Measurements from ENCODE around the gene EFS.

Gene EFS, protein sequence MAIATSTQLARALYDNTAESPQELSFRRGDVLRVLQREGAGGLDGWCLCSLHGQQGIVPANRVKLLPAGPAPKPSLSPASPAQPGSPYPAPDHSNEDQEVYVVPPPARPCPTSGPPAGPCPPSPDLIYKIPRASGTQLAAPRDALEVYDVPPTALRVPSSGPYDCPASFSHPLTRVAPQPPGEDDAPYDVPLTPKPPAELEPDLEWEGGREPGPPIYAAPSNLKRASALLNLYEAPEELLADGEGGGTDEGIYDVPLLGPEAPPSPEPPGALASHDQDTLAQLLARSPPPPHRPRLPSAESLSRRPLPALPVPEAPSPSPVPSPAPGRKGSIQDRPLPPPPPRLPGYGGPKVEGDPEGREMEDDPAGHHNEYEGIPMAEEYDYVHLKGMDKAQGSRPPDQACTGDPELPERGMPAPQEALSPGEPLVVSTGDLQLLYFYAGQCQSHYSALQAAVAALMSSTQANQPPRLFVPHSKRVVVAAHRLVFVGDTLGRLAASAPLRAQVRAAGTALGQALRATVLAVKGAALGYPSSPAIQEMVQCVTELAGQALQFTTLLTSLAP

DNA sequence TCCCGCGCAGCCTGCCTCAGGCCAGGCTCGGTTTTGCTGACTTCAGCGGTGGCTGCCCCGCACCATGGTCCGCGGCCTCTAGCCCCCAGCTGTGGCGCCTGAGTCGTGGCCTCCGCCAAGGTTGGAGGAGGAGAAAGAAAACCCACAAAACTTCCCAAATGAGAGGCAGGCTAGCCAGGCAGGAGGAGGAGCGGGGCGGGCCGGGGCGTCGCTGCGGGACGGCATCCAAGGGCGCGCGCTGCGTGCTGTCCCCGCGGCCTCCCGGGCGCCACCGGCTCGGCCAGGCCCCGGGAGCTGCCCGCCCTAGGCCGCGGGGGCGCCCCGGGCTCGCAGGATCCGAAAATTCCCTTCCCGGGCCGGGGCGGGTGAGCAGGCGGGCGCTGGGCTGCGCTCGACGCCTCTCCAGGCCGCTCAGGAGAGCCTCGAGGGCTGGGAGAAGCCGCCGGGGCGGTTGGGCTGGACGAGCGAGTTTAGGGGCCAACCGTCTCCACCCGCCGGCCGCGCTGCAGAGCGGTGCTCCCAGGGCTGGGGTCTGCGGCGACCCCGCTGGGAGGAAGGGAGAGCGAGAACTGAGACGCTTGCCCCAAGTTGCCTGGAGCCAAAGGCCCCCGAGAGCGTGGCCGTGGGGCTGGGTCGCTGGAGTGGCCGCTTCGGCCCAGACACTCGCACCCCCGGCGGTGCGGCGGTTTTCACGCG is at the start of gene EFS:
TSS of gene EFS (minus strand) at position 137 of the 696 bp plus-strand sequence. CDS start 147 bp downstream, outside the sequence.
- Histone ChIP-seq H3K79me2 (ENCODE audit: insufficient read depth, low read depth) (no peaks in the 10 kb centered on the region), H3K27me3 (ENCODE audit: insufficient read depth, low read depth) (no peaks in the 10 kb centered on the region; the same call in 1 of the 2 replicates), H3K9ac (no peak within 1 kb of the TSS), H2AFZ (ENCODE audit: low read depth) (no peak within 1 kb of the TSS), H3K36me3 (ENCODE audit: insufficient read depth) (no peaks in the 10 kb centered on the region), H3K4me1 (ENCODE audit: low read depth, poor library complexity, severe bottlenecking) (no peaks in the 10 kb centered on the region), H4K20me1 (ENCODE audit: insufficient read depth) (no peaks in the 10 kb centered on the region), H3K27ac (no peak within 1 kb of the TSS), H3K4me2 (no peak within 1 kb of the TSS), H3K4me3 (IDR thresholded peaks at IDR 0.05; ENCODE audit: insufficient read depth, low read depth, low read length) (no peak within 1 kb of the TSS)
- TF ChIP-seq, protein P1, sequence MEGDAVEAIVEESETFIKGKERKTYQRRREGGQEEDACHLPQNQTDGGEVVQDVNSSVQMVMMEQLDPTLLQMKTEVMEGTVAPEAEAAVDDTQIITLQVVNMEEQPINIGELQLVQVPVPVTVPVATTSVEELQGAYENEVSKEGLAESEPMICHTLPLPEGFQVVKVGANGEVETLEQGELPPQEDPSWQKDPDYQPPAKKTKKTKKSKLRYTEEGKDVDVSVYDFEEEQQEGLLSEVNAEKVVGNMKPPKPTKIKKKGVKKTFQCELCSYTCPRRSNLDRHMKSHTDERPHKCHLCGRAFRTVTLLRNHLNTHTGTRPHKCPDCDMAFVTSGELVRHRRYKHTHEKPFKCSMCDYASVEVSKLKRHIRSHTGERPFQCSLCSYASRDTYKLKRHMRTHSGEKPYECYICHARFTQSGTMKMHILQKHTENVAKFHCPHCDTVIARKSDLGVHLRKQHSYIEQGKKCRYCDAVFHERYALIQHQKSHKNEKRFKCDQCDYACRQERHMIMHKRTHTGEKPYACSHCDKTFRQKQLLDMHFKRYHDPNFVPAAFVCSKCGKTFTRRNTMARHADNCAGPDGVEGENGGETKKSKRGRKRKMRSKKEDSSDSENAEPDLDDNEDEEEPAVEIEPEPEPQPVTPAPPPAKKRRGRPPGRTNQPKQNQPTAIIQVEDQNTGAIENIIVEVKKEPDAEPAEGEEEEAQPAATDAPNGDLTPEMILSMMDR (conservative IDR thresholded peaks at IDR 0.05; ENCODE audit: low read depth, low read length) = no peak

DNA sequence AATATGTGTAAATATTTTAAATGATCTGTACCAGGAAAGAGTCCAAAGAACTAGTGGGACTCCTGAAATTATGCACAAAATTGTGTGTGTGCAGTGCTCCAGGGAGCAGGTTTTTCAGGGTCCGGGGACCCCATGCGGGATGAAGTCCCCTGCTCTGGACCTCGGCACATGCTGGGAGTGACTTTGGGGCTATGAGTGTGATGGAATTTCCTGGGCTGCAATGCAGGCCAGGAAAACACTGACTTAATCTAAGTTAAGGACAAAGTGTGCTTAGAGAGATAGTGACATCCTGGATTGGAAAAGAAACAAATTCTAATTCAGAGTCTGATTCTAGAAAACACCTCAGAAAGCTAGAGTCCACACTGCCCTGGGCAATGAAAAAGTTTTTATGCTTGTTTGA is 49.3 kb upstream of the EFS start:
- Histone ChIP-seq H2AFZ (ENCODE audit: low read depth) (no peak overlapping the region), H3K4me2 (no peak overlapping the region), H3K27ac (no peak overlapping the region), H3K4me3 (IDR thresholded peaks at IDR 0.05; ENCODE audit: insufficient read depth, low read depth, low read length) (no peak overlapping the region), H3K27me3 (ENCODE audit: insufficient read depth, low read depth) (peaks cover 9% of the 10 kb centered on the region; the same call in 1 of the 2 replicates), H3K79me2 (ENCODE audit: insufficient read depth, low read depth) (no peaks in the 10 kb centered on the region), H3K9ac (no peak overlapping the region), H3K4me1 (ENCODE audit: low read depth, poor library complexity, severe bottlenecking) (no peaks in the 10 kb centered on the region), H4K20me1 (ENCODE audit: insufficient read depth) (no peaks in the 10 kb centered on the region), H3K36me3 (ENCODE audit: insufficient read depth) (no peaks in the 10 kb centered on the region)
- TF ChIP-seq, protein P1 (conservative IDR thresholded peaks at IDR 0.05; ENCODE audit: low read depth, low read length) = no peak

DNA sequence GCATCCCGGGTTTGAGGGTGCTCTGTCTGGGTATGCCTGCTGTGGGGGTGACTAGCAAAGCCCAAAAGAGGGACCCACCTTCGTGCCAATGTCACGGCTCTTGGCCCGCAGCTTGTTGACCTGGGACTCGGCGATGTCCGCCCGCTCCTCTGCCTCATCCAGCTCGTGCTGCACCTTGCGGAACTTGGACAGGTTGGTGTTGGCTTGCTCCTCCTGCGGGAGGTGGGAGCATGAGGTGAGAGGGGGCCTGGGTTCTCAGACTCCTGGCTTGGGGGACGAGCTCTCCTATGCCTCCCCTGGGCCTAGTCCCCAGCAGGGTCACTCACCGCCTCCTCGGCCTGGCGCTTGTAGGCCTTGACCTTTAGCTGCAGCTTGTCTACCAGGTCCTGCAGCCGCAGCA is 48.7 kb upstream of the EFS start:
- Histone ChIP-seq H3K27ac (no peak overlapping the region), H3K79me2 (ENCODE audit: insufficient read depth, low read depth) (no peaks in the 10 kb centered on the region), H3K4me2 (no peak overlapping the region), H3K36me3 (ENCODE audit: insufficient read depth) (no peaks in the 10 kb centered on the region), H3K4me1 (ENCODE audit: low read depth, poor library complexity, severe bottlenecking) (no peaks in the 10 kb centered on the region), H4K20me1 (ENCODE audit: insufficient read depth) (no peaks in the 10 kb centered on the region), H3K27me3 (ENCODE audit: insufficient read depth, low read depth) (peaks cover 9% of the 10 kb centered on the region; the same call in 1 of the 2 replicates), H2AFZ (ENCODE audit: low read depth) (no peak overlapping the region), H3K9ac (no peak overlapping the region), H3K4me3 (IDR thresholded peaks at IDR 0.05; ENCODE audit: insufficient read depth, low read depth, low read length) (no peak overlapping the region)
- TF ChIP-seq, protein P1 (conservative IDR thresholded peaks at IDR 0.05; ENCODE audit: low read depth, low read length) = no peak

DNA sequence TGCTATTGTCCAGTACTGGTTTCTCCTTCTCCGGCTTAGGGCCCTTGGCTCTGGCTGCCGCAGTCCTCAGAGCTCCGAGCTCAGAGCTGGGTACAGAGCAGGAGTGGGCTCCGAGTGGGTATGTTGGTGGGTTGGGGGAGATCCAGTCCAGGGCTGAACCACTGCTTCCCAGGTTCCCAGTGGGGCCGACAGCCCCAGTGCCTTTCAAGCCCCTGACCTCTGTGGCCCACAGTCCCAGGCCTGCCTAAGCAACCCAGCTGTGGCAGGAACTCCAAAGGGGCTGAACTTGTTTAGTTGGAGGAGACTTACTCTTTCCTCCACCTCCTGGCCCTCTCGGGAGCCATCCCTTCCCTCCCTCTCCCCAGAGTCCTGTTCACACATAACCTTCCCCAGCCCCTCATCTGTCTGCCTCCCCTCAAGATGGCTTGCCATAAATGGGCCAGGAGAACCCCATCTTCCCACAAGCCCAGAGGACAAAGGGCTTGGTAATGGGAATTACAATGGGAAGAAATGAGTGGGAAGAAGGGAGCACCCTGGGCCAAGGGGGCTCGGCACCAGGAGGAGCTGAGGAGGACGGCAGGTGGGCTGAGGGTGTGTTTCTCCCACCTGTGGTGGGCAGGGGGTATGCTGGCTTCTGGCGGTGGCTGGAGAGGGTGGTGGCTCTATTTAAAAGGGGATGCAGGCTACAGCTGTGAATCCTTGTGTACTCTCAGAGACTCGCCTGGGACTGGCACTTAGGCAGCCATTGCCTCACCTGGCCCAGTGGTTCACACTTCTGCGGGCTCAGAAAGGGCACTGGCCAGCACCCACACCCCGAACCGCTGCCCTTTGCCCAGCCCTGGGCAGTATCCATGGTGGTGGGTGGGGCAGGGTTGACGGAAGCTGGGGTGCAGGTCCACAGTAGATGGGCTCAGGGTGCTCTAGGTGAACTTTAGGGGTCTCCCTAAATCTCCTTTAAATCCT is 46.9 kb upstream of the EFS start:
- Histone ChIP-seq H3K4me2 (no peak overlapping the region), H3K27me3 (ENCODE audit: insufficient read depth, low read depth) (peaks cover 14% of the 10 kb centered on the region; the same call in 1 of the 2 replicates), H3K27ac (no peak overlapping the region), H4K20me1 (ENCODE audit: insufficient read depth) (no peaks in the 10 kb centered on the region), H3K36me3 (ENCODE audit: insufficient read depth) (no peaks in the 10 kb centered on the region), H3K9ac (no peak overlapping the region), H3K79me2 (ENCODE audit: insufficient read depth, low read depth) (no peaks in the 10 kb centered on the region), H2AFZ (ENCODE audit: low read depth) (no peak overlapping the region), H3K4me3 (IDR thresholded peaks at IDR 0.05; ENCODE audit: insufficient read depth, low read depth, low read length) (no peak overlapping the region), H3K4me1 (ENCODE audit: low read depth, poor library complexity, severe bottlenecking) (no peaks in the 10 kb centered on the region)
- TF ChIP-seq, protein P1 (conservative IDR thresholded peaks at IDR 0.05; ENCODE audit: low read depth, low read length) = no peak
